A673 (cell line): ENCODE results near the gene TRPC4AP.

ENCODE experiments used
- EZH2 ChIP-seq: fragments of 200-600 bp; sonication (generic); IDR thresholded peaks from 2 replicates; pipeline ENCODE4 v1.6.1; 2017; ENCODE audit warnings: borderline replicate concordance, low read depth, mild to moderate bottlenecking, mixed read lengths, antibody characterized with exemption, low read length; ENCODE audit not compliant: poor library complexity, severe bottlenecking
- TF ChIP-seq, protein P1 (sequence below): fragments of 300-800, 200-600 bp; sonication (generic); conservative IDR thresholded peaks from 2 replicates; pipeline ENCODE4 v1.5.1; 2017; ENCODE audit warnings: low read depth, mild to moderate bottlenecking, antibody characterized with exemption, low read length, moderate library complexity, mixed read lengths

DNA sequence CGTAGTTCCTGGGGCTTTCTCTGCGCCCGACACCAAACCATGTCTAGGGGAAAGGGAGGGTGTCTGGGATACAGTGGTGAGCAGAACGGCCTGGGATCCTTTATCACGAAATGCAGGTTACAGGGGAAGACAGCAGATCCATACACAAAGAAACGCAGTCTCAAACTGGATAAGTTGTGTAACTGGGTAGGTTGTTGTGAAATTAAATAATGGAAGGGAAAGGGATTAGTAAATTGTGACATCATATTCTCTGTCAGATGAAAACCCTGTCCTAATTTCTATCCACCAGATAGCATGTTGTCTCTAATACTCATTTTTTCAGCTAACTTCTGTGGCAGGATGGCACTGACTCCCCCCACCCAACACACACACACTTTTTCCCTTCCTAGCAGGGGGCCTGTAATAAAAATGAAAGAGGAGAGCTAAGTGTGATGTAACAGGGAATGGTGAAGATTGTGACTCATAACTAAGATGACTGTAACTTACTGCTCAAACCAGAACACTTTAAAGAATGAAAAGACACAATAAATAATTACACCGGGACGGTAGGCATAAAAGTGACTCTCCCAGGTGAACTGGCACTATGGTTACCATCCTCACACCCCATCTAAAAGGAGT, 769 bp upstream of the TRPC4AP start:
- TF ChIP-seq, protein P1, sequence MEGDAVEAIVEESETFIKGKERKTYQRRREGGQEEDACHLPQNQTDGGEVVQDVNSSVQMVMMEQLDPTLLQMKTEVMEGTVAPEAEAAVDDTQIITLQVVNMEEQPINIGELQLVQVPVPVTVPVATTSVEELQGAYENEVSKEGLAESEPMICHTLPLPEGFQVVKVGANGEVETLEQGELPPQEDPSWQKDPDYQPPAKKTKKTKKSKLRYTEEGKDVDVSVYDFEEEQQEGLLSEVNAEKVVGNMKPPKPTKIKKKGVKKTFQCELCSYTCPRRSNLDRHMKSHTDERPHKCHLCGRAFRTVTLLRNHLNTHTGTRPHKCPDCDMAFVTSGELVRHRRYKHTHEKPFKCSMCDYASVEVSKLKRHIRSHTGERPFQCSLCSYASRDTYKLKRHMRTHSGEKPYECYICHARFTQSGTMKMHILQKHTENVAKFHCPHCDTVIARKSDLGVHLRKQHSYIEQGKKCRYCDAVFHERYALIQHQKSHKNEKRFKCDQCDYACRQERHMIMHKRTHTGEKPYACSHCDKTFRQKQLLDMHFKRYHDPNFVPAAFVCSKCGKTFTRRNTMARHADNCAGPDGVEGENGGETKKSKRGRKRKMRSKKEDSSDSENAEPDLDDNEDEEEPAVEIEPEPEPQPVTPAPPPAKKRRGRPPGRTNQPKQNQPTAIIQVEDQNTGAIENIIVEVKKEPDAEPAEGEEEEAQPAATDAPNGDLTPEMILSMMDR, result no peak
- no peak for TF ChIP-seq EZH2
